CD14-positive monocyte (primary cell): ENCODE measurements around the gene MRPL40. TPM values are rescaled to one million over a fixed set of nuclear protein-coding genes. Genes with fewer than 3 reads are reported as not detected.

Experiments used
- DNase-seq, 3 donors: peaks; one replicate each; pipeline ENCODE4 v3.0.0-alpha.2; 2011 to 2022
- H2AFZ ChIP-seq: 2 replicates; pipeline ENCODE4 v1.6.0; 2012; ENCODE audit warnings: mild to moderate bottlenecking, low read depth, low read length, inconsistent platforms; ENCODE audit not compliant: insufficient read depth, poor library complexity, severe bottlenecking
- H3K27ac ChIP-seq, 2 donors: 1 replicate in 1 of 2; 2 replicates in 1 of 2; pipeline ENCODE4 v1.5.1; 2012 to 2013; ENCODE audit warnings: low read length in 2 of 2, control low read depth in 1 of 2, inconsistent platforms in 1 of 2, low read depth in 1 of 2, mild to moderate bottlenecking in 1 of 2
- H3K27me3 ChIP-seq, 2 donors: one replicate each; pipeline versions ENCODE4 v1.6.0 to v1.6.1; 2011 to 2013; ENCODE audit warnings: low read length in 2 of 2; ENCODE audit not compliant: control insufficient read depth in 2 of 2, insufficient read depth in 2 of 2
- H3K36me3 ChIP-seq, 2 donors: replicated peaks in 1 of 2; 1 replicate in 1 of 2; 2 replicates in 1 of 2; pipeline versions ENCODE4 v1.5.1 to v1.6.1; 2012 to 2013; ENCODE audit warnings: low read length in 2 of 2, control low read depth in 1 of 2, inconsistent platforms in 1 of 2, mild to moderate bottlenecking in 1 of 2; ENCODE audit not compliant: insufficient read depth in 2 of 2, control insufficient read depth in 1 of 2
- H3K4me1 ChIP-seq, 2 donors: 1 replicate in 1 of 2; 2 replicates in 1 of 2; pipeline versions ENCODE4 v1.5.1 to v1.6.1; 2012 to 2013; ENCODE audit warnings: low read length in 2 of 2, control low read depth in 1 of 2, inconsistent platforms in 1 of 2, mild to moderate bottlenecking in 1 of 2, moderate library complexity in 1 of 2; ENCODE audit not compliant: insufficient read depth in 2 of 2, control insufficient read depth in 1 of 2
- H3K4me2 ChIP-seq: replicated peaks from 2 replicates; pipeline ENCODE3; 2012; ENCODE audit warnings: low read length, moderate library complexity, mild to moderate bottlenecking; ENCODE audit not compliant: poor library complexity, severe bottlenecking; ENCODE audit errors: extremely low read depth
- H3K4me3 ChIP-seq, 3 experiments: fragments of 200-600 bp in 1 of 3; sonication (generic) in 1 of 3; replicated peaks in 1 of 3; 1 replicate in 2 of 3; 2 replicates in 1 of 3; pipeline ENCODE4 v1.5.1; 2011 to 2013; ENCODE audit warnings: low read length in 3 of 3, mild to moderate bottlenecking in 3 of 3, control low read depth in 2 of 3, low read depth in 2 of 3, inconsistent platforms in 1 of 3, moderate library complexity in 1 of 3
- H3K79me2 ChIP-seq: 2 replicates; pipeline ENCODE4 v1.6.0; 2012; ENCODE audit warnings: mild to moderate bottlenecking, control low read depth, inconsistent platforms, low read length, moderate library complexity; ENCODE audit not compliant: insufficient read depth
- H3K9ac ChIP-seq: 2 replicates; pipeline ENCODE4 v1.6.0; 2017; ENCODE audit warnings: low read length, mild to moderate bottlenecking; ENCODE audit not compliant: insufficient read depth, poor library complexity, severe bottlenecking
- H3K9me3 ChIP-seq, 2 donors: replicated peaks in 1 of 2; 1 replicate in 1 of 2; 2 replicates in 1 of 2; pipeline versions ENCODE4 v1.5.1 to v1.6.1; 2012 to 2013; ENCODE audit warnings: low read length in 2 of 2, control low read depth in 1 of 2; ENCODE audit not compliant: control insufficient read depth in 1 of 2, insufficient read depth in 1 of 2
- H4K20me1 ChIP-seq: 2 replicates; pipeline ENCODE4 v1.6.0; 2012; ENCODE audit warnings: mild to moderate bottlenecking, low read length, control low read depth, moderate library complexity; ENCODE audit not compliant: insufficient read depth
- H3K27ac Mint-ChIP-seq, 7 donors: one replicate each; pipeline ENCODE4 v1.8.0; 2020; ENCODE audit warnings: mild to moderate bottlenecking in 7 of 7, mixed read lengths in 7 of 7, moderate library complexity in 6 of 7, inconsistent platforms in 2 of 7
- H3K27me3 Mint-ChIP-seq, 3 donors: one replicate each; pipeline ENCODE4 v1.8.0; 2021 to 2022; ENCODE audit warnings: low read depth in 3 of 3, mild to moderate bottlenecking in 3 of 3, mixed read lengths in 3 of 3, moderate library complexity in 3 of 3, inconsistent platforms in 1 of 3
- H3K36me3 Mint-ChIP-seq, 2 donors: one replicate each; pipeline ENCODE4 v1.8.0; 2020; ENCODE audit warnings: mixed read lengths in 2 of 2, inconsistent platforms in 1 of 2, mild to moderate bottlenecking in 1 of 2
- H3K4me1 Mint-ChIP-seq: one replicate; pipeline ENCODE4 v1.8.0; 2020; ENCODE audit warnings: mild to moderate bottlenecking, mixed read lengths
- H3K4me3 Mint-ChIP-seq, 2 donors: one replicate each; pipeline ENCODE4 v1.8.0; 2020; ENCODE audit warnings: mild to moderate bottlenecking in 2 of 2, mixed read lengths in 2 of 2, moderate library complexity in 1 of 2
- H3K9me3 Mint-ChIP-seq, 7 donors: one replicate each; pipeline ENCODE4 v1.8.0; 2020 to 2022; ENCODE audit warnings: mixed read lengths in 7 of 7, mild to moderate bottlenecking in 6 of 7, moderate library complexity in 6 of 7, inconsistent platforms in 2 of 7
- CTCF ChIP-seq: fragments of 200-600 bp; IDR thresholded peaks from one replicate; pipeline ENCODE4 v1.8.0; 2022; ENCODE audit warnings: antibody characterized with exemption, mild to moderate bottlenecking
- WGBS: methylation state at CpG from one replicate; pipeline ENCODE4 v1.1.5; 2013; ENCODE audit warnings: missing lambda C conversion rate; ENCODE audit not compliant: insufficient coverage; 5-methylcytosine and 5-hydroxymethylcytosine counted together
- intact Hi-C, 2 donors: fragments of 100-400 bp; cut with micrococcal nuclease; formaldehyde crosslinking; loops; one replicate each; pipeline versions ENCODE4 v1.15.0 to v1.15.1; 2023
- polyA plus RNA-seq, 3 donors: library from polyadenylated mRNA; depleted of rRNA in 1 of 3; unstranded in 2 of 3; stranded (reverse) in 1 of 3; fragments of 300-500 nt in 2 of 3; fragments of >200 nt in 1 of 3; fragmentation: Illumina TruSeq in 2 of 3; gene quantifications; 1 replicate in 2 of 3; 2 replicates in 1 of 3; pipeline ENCODE4 v1.2.3, GENCODE V29; 2012 to 2021

MRPL40 gene
- polyA plus RNA-seq, 3 donors = 9.2 to 61.4 (median 48.4) TPM

GRCh38 chr22:19383292-19383691 is 49.1 kb upstream of the MRPL40 start:
- H3K27ac ChIP-seq = no peak overlapping the region
- H3K4me1 Mint-ChIP-seq = no peaks in the 10 kb centered on the region
- intact Hi-C loops = no loop called here

GRCh38 chr22:19385221-19385906 is 47.0 kb upstream of the MRPL40 start:
- peaks cover 83 to 93% of the 10 kb centered on the region in 2 donors for H3K36me3 Mint-ChIP-seq
- Histone ChIP-seq H3K9me3 (no peaks in the 10 kb centered on the region), H3K79me2 (no peaks in the 10 kb centered on the region), H3K27ac (no peak overlapping the region), H2AFZ (no peak overlapping the region), H4K20me1 (peaks cover 3% of the 10 kb centered on the region), H3K4me1 (no peaks in the 10 kb centered on the region), H3K4me2 (no peak overlapping the region), H3K4me3 (no peak overlapping the region), H3K9ac (no peak overlapping the region), H3K27me3 (no peaks in the 10 kb centered on the region), H3K36me3 (peaks cover 89 to 100% of the 10 kb centered on the region in 2 donors)
- H3K4me3 Mint-ChIP-seq = no peak overlapping the region
- WGBS = 96% methylated on average over 11 of the region's 14 CpGs
- DNase-seq = no peak
- H3K4me1 Mint-ChIP-seq = no peaks in the 10 kb centered on the region
- H3K27me3 Mint-ChIP-seq = no peaks in the 10 kb centered on the region
- intact Hi-C loops = no loop called here
- TF ChIP-seq CTCF = no peak
- no peaks in the 10 kb centered on the region for H3K9me3 Mint-ChIP-seq
- H3K27ac Mint-ChIP-seq = peak overlapping the region in 2 of 7 donors; percentile 43 to 49

More at GRCh38 chr22:19383292-19383691, 49.1 kb upstream of the MRPL40 start:
- H3K4me3 Mint-ChIP-seq = no peak overlapping the region
- Histone ChIP-seq H3K9ac (no peak overlapping the region), H4K20me1 (peaks cover 3% of the 10 kb centered on the region), H3K79me2 (no peaks in the 10 kb centered on the region), H3K4me1 (no peaks in the 10 kb centered on the region), H3K36me3 (peaks cover 75 to 96% of the 10 kb centered on the region in 2 donors), H3K9me3 (no peaks in the 10 kb centered on the region), H2AFZ (no peak overlapping the region), H3K4me2 (no peak overlapping the region), H3K4me3 (no peak overlapping the region), H3K27me3 (no peaks in the 10 kb centered on the region)
- no peak for TF ChIP-seq CTCF
- peaks cover 72 to 89% of the 10 kb centered on the region in 2 donors for H3K36me3 Mint-ChIP-seq
- H3K9me3 Mint-ChIP-seq = no peaks in the 10 kb centered on the region
- H3K27me3 Mint-ChIP-seq = no peaks in the 10 kb centered on the region
- H3K27ac Mint-ChIP-seq = no peak overlapping the region
- 99% methylated on average over 8 of the region's 9 CpGs for WGBS
- DNase-seq = no peak
